VCaP (cell line): ENCODE results near the gene R3HCC1L.

Experiments
- H3K27ac ChIP-seq: fragments of 450-650 bp; 2 replicates; pipeline ENCODE4 v1.5.1; 2017
- CTCF ChIP-seq: fragments of 450-650 bp; conservative IDR thresholded peaks from 2 replicates; pipeline ENCODE4 v1.5.1; 2017; ENCODE audit warnings: mild to moderate bottlenecking, moderate library complexity

Gene R3HCC1L

DNA sequence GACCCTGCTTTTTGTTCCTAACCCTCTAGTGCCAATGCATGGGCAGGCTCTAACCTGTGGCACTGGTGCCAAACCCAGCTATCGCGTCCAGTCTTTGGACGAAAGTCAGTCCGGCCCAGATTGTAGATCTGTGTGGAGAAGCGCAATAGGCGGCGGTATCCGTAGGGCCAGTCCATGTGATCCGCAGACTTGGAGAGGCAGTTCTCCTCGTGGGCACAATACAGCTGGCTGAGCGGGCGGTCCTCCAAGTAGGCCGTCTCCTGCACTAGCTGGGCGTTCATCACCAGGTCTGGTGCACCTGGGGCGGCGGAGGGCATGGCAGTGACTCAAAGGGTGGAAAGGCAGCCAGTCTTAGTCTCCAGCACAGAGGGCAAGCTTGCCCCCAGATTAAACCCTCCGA, 119.0 kb downstream of the R3HCC1L start:
- TF ChIP-seq CTCF = no peak
- peak overlapping the region; percentile 69 for H3K27ac ChIP-seq

- TF ChIP-seq CTCF = no peak
- H3K27ac ChIP-seq = peak overlapping the region; percentile 69
These were observed 119.9 kb downstream of the R3HCC1L start for GRCh38 chr10:98254234-98254974.

DNA sequence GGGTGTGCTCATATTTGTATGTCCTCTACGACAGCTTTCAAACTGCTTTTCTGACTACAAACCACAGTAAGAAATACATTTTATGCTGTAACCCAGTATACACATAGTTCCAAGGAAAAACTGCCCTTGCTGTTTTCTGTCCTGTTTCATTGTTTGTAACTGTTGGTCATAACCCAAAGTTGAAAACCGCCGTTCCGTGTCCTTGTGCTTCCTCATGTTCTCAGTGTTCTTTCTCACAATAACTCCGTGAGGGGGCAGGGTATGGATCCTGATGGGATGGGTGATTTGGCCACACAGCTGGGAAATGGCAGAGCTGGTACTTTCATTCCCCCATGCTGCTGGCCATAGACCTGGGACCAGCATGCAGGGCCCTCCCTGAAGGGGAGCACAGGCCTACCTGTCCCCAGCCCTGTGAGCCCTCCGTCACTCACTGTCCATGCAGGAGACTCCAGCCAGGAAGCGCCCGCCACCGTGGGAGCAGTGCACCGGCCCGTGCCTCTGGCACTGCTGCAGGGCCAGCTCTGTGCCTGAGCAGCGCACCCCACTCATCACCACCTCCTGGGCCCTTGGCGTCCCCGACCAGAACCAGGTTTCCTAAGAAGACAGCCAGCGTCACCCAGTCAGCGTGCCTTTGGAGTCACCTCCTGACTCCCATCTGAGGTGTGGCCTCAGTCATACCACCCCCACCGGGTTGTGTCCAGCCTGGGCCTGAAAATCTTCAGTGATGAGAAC, 120.9 kb downstream of the R3HCC1L start:
- H3K27ac ChIP-seq = peak overlapping the region; percentile 69
- TF ChIP-seq CTCF = no peak

GRCh38 chr10:98256692-98257091, 122.2 kb downstream of the R3HCC1L start:
- no peak for TF ChIP-seq CTCF
- H3K27ac ChIP-seq = no peak overlapping the region

DNA sequence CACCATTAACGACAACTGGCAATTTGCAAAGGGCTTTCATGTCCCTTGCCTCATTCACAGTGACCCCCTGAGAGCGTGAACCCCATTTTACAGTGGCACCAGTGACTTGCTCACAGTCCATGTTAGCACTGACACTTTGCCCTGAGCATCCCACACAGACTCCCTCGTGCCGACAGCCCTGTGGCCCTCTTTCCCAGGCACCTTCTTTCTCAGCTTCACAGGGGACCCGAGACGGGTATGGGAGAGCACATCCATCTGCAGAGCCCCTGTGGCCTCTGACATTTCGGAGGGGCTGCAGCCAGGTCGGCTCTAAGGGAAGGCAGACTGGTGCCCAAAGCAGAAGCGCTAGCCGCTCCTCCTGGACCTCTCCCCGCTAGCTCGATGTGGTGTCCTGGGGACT, 122.7 kb downstream of the R3HCC1L start:
- no peak for TF ChIP-seq CTCF
- no peak overlapping the region for H3K27ac ChIP-seq

DNA sequence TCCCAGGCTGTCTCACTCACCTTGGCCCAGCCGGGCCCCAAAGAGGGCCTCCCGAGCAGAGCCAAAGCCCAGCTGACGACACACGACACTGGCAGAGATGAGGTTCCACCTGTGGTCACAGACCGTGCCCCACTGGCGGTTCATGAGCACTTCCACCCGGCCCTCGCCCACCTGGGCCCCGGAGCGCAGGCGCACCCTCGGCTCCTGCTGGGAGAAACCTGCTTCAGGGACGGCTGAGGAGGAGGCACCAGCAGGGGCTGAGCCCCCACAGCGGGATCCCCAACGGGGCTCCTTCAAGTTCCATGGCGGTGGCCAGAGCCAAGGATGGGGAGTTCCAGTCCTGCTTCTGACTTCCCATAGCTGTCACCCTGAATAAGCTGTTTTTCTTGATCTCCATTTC, 123.5 kb downstream of the R3HCC1L start:
- no peak for TF ChIP-seq CTCF

GRCh38 chr10:98258683-98259454, 124.4 kb downstream of the R3HCC1L start:
- no peak overlapping the region for H3K27ac ChIP-seq
- no peak for TF ChIP-seq CTCF

More for the DNA sequence above, 123.5 kb downstream of the R3HCC1L start:
- no peak overlapping the region for H3K27ac ChIP-seq
